GM18502 (cell line): ENCODE data around the gene PIGV.

Source experiments
- ATAC-seq: cut with Tn5 transposase; IDR thresholded peaks from one replicate; pipeline ENCODE4 v1.9.1; 2021; ENCODE audit warnings: mild to moderate bottlenecking; ENCODE audit not compliant: unreplicated experiment, poor library complexity

Gene PIGV

GRCh38 chr1:26787706-26788514 lies at the start of gene PIGV:
Gene PIGV, plus strand, starts transcription at chr1:26787950. Its CDS starts 2,866 bp downstream, at chr1:26790816.
- ATAC-seq = peak; percentile 61

- ATAC-seq = no peak
These were observed 48.3 kb upstream of the PIGV start for GRCh38 chr1:26739329-26739914.

- no peak for ATAC-seq
These were observed 47.6 kb upstream of the PIGV start for GRCh38 chr1:26740023-26740634.

DNA sequence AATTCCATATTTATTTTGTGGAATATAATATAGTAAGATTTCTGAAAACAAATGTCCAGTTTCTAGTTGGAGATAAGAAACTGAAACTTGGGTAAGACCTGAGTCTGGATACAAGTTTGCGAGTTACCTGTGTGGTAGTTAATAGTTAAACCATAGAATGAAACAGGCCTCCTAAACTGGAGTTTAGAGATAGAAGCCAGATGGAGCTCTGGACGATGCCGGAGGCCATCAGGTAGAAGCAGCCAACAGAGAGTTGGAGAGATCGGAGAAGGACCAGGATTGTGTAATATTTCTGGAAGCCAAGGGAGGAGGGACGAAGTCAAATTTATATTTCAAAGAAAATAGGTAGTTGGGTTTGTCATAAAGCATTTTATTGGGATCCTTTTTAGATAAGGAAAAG lies 46.8 kb upstream of the PIGV start:
- ATAC-seq = no peak

GRCh38 chr1:26743426-26744059 lies 44.2 kb upstream of the PIGV start:
- peak; percentile 3 for ATAC-seq

DNA sequence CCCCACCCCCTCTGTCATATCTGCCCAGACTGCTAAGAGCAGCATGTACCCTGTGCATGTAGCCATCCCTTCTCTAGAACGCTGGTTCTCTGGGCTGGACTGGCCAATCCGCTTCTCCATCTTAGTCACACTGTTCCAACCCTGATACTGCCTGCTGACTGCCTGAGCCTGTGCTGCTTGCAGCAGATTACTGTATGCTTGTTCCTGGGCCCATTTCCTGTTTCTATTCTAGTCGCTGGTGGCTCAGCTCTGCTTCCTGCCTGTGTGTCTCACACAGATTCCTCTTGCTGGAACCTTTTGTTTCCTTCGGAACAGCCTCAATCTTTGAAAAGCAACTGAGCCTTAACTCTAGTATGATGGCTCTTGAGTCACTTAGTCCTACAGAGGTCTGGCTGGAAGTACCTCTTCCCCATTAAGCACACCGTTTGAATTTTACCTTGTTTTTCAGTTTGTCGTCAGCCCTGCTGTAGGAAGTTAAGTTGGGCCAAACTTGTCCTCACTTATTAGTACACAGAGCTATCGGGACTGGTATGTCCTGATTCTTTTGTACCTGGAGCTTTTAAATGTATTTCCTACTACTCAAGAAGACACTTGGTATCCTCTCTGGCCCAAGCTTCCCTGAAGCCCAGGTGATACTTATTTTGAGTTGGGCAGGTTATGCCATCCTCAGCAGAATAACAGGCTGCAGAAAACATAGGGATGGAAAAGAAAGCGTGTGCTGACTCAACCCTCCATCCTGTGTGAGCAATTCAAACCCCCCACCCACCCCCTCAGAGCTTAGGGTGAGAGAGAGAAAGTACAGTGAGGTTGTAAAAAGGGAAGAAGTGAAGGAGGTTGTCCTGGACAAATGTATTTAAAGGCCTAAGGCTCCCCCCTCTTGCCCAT lies 43.4 kb upstream of the PIGV start:
- peak; percentile 97 for ATAC-seq

- no peak for ATAC-seq
These were observed 42.6 kb upstream of the PIGV start for GRCh38 chr1:26745191-26745590.

DNA sequence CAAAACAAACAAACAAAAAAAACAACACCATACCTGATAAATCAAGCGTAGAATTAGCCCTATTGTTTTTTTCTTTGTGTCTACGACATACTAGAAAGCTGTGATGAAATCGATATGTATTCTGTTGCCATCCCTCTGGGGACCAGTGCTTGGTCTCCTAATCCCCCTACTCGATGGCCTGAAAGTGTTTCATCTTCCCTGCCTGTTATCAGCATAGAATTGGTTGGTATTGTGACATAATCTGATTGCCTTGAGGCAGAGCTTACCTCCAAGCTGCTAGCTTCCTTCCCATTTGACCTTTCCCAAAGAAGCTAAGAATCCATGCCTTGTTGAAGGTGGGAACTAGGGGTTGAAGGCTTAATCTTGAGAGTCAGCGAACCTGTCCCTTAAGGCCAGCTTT lies 40.7 kb upstream of the PIGV start:
- no peak for ATAC-seq

- ATAC-seq = no peak
These were observed 39.4 kb upstream of the PIGV start for GRCh38 chr1:26748351-26748750.

DNA sequence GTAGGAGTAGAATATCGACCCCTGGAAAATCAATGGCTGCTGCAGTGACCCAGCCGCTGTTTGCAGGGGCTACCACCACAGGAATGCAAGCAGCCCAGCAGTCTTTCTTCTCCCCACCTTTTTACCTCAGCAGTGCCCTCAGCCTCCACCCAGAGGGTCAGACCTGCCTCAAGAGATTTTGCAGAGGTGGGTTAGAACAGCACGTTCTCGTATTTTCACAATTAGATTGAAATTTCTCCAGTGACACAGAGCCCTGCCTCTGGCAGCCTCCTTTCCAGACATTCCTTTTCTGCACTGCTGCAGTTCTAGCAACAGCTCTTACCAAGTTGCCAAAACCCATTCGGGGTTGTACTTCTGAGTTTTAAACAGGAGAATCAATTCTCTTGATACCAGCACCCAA lies 38.3 kb upstream of the PIGV start:
- ATAC-seq = no peak

DNA sequence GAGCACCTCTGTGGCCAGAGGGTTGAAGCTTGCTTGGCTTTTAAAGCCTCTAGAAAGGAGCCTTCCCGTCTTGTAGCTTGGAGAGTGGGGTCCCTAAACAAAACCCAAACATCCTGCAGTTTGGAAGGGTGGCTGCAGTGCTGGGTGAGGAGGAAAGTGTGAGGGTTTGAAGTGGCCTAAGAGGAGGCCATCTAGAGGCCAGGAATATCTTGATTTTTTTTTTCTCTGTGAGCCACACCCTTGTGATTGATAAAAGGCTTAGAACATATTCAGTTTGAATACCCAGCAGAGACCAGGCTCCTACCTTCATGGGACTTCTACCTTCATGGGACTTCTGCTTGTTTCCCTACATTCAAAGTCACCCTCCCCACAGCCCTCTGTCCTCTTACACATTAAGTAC lies 37.3 kb upstream of the PIGV start:
- ATAC-seq = no peak

DNA sequence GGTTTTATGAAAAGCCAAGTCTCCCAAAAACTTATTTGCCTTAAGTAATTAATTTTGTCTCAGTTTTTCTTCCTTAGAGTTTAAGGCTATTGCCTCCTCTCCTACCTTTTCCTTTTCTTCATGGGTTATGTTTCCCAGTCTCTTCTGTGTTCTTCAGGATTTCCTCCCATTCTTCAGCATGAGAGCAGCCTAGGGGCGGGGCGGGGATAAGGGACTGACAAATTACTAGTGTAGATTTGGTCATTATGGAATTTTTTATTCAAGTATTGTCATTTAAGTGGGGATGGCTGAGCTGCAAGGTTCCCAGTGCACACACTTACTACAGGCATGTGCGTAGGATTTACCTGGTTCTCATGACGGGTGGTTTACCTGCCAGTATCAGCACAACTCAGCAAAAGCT lies 35.2 kb upstream of the PIGV start:
- no peak for ATAC-seq

- no peak for ATAC-seq
These were observed 33.5 kb upstream of the PIGV start for GRCh38 chr1:26754086-26754874.

DNA sequence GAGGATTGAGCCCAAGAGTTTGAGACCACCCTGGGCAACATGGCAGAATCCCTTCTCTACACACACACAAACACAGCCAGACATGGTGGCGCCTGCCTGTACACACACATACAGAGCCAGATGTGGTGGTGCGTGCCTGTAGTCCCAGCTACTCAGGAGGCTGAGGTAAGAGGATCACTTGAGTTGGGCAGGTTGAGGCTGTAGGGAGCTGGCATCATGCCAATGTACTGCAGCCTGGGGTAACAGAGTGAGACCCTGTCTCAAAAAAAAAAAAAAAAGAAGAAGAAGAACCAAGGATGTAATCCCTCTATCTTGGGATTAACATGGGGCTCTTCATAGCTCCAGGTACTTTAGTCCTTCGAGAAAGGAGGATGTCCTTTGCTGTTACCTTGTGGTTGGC lies 29.4 kb upstream of the PIGV start:
- no peak for ATAC-seq

GRCh38 chr1:26759531-26759930 lies 28.2 kb upstream of the PIGV start:
- ATAC-seq = no peak

GRCh38 chr1:26761217-26761616 lies 26.5 kb upstream of the PIGV start:
- no peak for ATAC-seq

DNA sequence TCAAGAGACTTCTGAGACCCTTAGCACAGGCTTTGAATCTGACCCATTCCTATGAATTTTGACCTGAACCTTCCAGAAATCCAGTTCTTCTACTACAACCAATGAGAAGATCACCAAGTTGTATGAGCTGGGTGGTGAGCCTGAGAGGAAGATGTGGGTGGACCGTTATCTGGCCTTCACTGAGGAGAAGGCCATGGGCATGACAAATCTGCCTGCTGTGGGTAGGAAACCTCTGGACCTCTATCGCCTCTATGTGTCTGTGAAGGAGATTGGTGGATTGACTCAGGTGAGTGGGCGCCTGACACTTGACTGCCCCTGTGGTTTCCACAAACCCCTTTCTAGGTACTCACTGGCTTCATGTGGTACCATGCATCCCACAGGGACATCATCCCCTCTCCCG lies 20.0 kb upstream of the PIGV start:
- no peak for ATAC-seq

- ATAC-seq = no peak
These were observed 19.0 kb upstream of the PIGV start for GRCh38 chr1:26768755-26769154.

DNA sequence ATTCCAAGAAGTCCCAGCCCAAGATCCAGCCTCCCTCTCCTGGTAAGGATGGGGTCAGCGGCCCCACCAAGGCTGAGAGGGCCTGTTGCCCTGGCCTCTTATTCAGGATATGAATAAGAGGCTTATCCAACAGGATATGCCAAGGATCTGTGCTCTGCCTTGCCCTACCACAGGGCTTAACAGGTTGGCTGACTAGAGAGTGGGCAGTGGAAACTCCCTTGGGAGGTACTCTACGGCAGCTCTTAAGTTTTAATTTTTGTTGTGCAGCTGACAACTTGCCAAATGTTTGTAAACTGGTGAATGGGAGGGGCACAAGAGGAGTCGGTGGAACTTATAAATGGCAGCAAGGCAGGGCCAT lies 16.5 kb upstream of the PIGV start:
- ATAC-seq = no peak
